ENCODE data around the gene ABHD16B.

DNA sequence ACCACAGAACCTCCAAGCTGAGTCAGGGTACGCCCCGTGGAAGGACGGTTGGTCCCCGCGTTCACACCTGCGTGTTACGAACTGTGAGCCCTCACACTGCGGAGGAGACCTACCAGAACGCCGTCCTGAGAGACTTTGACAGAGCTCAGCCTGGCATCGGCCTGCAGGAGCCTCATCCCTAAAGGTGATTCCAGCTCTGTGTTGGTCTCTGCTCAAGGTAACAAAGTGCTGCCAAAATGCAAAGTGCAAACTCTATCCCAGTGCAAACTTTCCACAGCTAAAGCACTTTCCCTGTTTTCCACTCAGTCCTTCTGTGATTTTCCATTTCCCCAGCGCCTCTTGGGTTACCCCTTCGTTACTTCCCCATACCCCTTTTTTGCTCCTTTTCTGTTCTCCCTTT is 21.7 kb upstream of the ABHD16B start:
- TF ChIP-seq, protein P1, sequence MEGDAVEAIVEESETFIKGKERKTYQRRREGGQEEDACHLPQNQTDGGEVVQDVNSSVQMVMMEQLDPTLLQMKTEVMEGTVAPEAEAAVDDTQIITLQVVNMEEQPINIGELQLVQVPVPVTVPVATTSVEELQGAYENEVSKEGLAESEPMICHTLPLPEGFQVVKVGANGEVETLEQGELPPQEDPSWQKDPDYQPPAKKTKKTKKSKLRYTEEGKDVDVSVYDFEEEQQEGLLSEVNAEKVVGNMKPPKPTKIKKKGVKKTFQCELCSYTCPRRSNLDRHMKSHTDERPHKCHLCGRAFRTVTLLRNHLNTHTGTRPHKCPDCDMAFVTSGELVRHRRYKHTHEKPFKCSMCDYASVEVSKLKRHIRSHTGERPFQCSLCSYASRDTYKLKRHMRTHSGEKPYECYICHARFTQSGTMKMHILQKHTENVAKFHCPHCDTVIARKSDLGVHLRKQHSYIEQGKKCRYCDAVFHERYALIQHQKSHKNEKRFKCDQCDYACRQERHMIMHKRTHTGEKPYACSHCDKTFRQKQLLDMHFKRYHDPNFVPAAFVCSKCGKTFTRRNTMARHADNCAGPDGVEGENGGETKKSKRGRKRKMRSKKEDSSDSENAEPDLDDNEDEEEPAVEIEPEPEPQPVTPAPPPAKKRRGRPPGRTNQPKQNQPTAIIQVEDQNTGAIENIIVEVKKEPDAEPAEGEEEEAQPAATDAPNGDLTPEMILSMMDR (conservative IDR thresholded peaks at IDR 0.05; ENCODE audit: low read length) = no peak
- no peak for TF ChIP-seq EZH2phosphoT487 (IDR thresholded peaks at IDR 0.05; ENCODE audit: borderline replicate concordance)
